K562 treated with DMSO at 1 percent for 12 hours (cell line): ENCODE results near the gene TFDP1. TPM values are rescaled to one million over a fixed set of nuclear protein-coding genes. Genes with fewer than 3 reads are reported as not detected.

Experiments used
- total RNA-seq: library from RNA; unstranded; fragments of 300-600 nt; gene quantifications from 2 replicates; pipeline ENCODE4 v1.2.3, GENCODE V29; 2022; ENCODE audit not compliant: insufficient read depth

TFDP1 gene, protein sequence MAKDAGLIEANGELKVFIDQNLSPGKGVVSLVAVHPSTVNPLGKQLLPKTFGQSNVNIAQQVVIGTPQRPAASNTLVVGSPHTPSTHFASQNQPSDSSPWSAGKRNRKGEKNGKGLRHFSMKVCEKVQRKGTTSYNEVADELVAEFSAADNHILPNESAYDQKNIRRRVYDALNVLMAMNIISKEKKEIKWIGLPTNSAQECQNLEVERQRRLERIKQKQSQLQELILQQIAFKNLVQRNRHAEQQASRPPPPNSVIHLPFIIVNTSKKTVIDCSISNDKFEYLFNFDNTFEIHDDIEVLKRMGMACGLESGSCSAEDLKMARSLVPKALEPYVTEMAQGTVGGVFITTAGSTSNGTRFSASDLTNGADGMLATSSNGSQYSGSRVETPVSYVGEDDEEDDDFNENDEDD
- 47.9 and 90.4 TPM in 2 replicates for total RNA-seq

DNA sequence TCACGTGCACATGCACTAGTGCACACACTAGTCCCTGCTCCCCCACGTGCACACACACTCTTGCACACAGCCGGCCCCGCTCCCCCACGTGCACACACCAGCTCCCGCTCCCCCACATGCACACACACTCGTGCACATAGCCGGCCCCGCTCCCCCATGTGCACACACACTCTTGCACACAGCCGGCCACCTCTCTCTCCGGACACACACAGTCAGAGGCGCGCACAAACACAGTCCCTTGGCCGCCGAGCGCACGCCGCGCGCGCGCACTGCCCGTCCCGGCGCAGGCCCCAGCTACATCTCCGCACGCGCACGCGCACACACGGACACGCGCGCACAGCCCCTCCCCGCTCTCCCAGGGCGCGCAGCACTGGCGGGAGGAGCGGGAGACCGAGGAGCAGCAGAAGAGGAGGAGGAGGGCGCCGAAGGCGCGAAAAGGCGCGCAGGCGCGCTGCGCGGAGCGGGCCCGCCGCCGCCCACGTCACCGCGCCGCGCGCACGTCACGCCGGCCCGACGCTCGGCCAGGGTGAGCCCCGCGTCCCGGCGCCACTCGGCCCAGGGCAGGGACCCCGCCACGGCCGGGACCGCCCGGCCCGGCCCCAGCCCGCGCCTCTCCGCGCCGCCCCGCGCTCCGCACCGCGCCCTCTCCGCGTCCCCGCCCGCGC is at the start of gene TFDP1:
TSS of gene TFDP1 (plus strand) at position 549 of the 665 bp plus-strand sequence. CDS start 1,085 bp downstream, outside the sequence.

DNA sequence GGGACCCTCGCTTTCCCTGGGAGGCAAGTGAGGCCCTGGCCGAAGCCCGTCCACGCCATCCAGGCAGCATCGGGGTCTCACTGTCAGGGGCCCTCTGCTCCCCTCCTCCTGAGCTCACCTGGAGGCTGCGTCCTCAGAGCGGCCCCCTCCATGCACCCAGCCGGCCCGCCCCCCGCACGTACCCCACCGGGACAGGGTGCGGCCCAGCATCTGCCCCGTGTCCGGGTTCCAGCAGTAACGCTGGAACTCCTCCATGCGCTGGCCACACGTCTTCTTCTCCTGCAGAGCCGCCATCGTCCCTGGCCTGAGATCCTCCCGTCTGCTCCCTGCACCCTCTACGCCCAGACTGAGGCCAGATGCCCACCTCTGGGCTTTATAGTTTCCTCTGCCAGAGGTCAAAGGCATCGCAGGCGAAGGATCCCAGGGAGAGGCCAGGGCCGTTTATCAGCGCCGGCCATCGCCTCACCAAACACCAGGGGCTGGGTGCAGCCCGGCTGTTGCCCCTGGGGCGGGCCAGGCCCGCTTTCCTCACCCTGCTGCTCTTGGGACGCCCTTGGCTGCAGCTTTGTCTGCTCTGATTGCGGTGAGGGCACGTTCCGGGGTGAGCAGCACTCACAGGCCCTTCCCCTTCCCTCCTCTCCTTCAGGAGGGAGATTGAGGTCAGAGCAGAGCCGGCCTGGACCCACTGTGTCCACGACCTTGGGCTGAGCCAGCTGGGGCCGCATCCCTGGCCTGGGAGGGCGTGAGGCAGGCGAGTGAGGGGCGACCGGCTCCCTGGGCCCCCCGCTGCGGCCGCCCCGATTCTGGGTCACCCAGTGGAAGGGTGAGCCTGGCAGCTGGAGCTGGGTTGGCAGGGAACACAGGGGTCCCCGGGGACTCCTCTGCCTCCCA is 73.5 kb downstream of the TFDP1 start, which contains the start of gene ATP4B:
TSS of gene ATP4B (minus strand) at position 348 of the 891 bp plus-strand sequence. CDS start at position 294, 54 bp downstream.

DNA sequence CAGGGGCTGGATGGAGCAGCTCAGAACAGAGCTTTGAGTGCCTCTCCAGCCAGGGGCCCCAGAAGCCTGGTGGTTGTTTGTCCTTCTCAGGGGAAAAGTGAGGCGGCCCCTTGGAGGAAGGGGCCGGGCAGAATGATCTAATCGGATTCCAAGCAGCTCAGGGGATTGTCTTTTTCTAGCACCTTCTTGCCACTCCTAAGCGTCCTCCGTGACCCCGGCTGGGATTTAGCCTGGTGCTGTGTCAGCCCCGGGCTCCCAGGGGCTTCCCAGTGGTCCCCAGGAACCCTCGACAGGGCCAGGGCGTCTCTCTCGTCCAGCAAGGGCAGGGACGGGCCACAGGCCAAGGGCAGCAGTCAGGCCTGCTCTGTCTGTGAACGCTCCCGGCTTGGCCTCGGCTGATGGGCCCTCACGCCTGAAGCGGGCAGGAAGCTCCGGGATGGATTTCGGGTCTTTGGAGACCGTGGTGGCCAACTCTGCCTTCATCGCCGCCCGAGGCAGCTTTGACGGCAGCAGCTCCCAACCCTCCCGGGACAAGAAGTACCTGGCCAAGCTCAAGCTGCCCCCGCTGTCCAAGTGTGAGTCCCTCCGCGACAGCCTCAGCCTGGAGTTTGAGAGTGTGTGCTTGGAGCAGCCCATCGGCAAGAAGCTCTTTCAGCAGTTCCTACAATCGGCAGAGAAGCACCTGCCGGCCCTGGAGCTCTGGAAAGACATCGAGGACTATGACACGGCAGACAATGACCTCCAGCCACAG is 82.6 kb downstream of the TFDP1 start, which contains the start of gene GRK1:
TSS of gene GRK1 (plus strand) at position 269 of the 751 bp plus-strand sequence. CDS start at position 437, 168 bp downstream.

Other genes starting within 250 kb of the TFDP1 start
- 13.9 and 16.4 TPM in 2 replicates for gene GRTP1, start 220.6 kb upstream of the TFDP1 start, total RNA-seq
- gene ADPRHL1, start 131.3 kb upstream of the TFDP1 start, total RNA-seq, result 0.49 and 2.8 TPM in 2 replicates
- gene DCUN1D2, start 94.0 kb upstream of the TFDP1 start, total RNA-seq, result 5.6 and 17.3 TPM in 2 replicates
- gene ATP4B, start 73.4 kb downstream of the TFDP1 start, total RNA-seq, result not detected in 2 replicates
- gene GRK1, start 82.5 kb downstream of the TFDP1 start, total RNA-seq, result not detected in 2 replicates
- gene TMEM255B, start 174.5 kb downstream of the TFDP1 start, total RNA-seq, result 1.7 and 1.8 TPM in 2 replicates